Parathyroid adenoma (tissue), 2 donors: ENCODE measurements around the gene GPC5.

Source experiments
- H2AFZ ChIP-seq: fragments of 300-600 bp; sonication (generic); one replicate; pipeline ENCODE4 v1.7.0; 2017; ENCODE audit warnings: antibody characterized with exemption, mild to moderate bottlenecking
- H3K27ac ChIP-seq: fragments of 300-600 bp; sonication (generic); one replicate; pipeline ENCODE4 v1.7.0; 2017
- H3K27me3 ChIP-seq: fragments of 300-600 bp; sonication (generic); one replicate; pipeline ENCODE4 v1.7.0; 2017; ENCODE audit warnings: low read length; ENCODE audit not compliant: control insufficient read depth, insufficient read depth
- H3K36me3 ChIP-seq: fragments of 300-600 bp; sonication (generic); one replicate; pipeline ENCODE4 v1.7.0; 2017; ENCODE audit warnings: low read length; ENCODE audit not compliant: control insufficient read depth, insufficient read depth
- H3K4me1 ChIP-seq: fragments of 300-600 bp; sonication (generic); one replicate; pipeline ENCODE4 v1.7.0; 2017; ENCODE audit warnings: control low read depth
- H3K4me2 ChIP-seq: fragments of 300-600 bp; sonication (generic); one replicate; pipeline ENCODE4 v1.7.0; 2017; ENCODE audit warnings: low read length
- H3K4me3 ChIP-seq: fragments of 300-600 bp; sonication (generic); one replicate; pipeline ENCODE4 v1.7.0; 2017; ENCODE audit warnings: low read depth, low read length
- H3K79me2 ChIP-seq: fragments of 300-600 bp; sonication (generic); one replicate; pipeline ENCODE4 v1.7.0; 2017; ENCODE audit warnings: control low read depth
- H3K9ac ChIP-seq: fragments of 300-600 bp; sonication (generic); one replicate; pipeline ENCODE4 v1.7.0; 2017; ENCODE audit warnings: mild to moderate bottlenecking
- H3K9me3 ChIP-seq: fragments of 300-600 bp; sonication (generic); one replicate; pipeline ENCODE4 v1.7.0; 2017; ENCODE audit warnings: low read length; ENCODE audit not compliant: control insufficient read depth
- TF ChIP-seq, protein P1 (sequence below): fragments of 300-600 bp; sonication (generic); IDR thresholded peaks from one replicate; pipeline ENCODE4 v1.7.0; 2017; ENCODE audit warnings: antibody characterized with exemption, mild to moderate bottlenecking
- donor health status: primary hyperparathyroidism.

Gene GPC5

GRCh38 chr13:92312823-92313222 lies 914.4 kb downstream of the GPC5 start:
- no peak overlapping the region for H3K27ac ChIP-seq
- H3K4me1 ChIP-seq, result no peaks in the 10 kb centered on the region
- H3K4me3 ChIP-seq, result no peak overlapping the region
- no peak overlapping the region for H3K4me2 ChIP-seq
- H2AFZ ChIP-seq, result no peak overlapping the region
- no peaks in the 10 kb centered on the region for H3K27me3 ChIP-seq
- H3K79me2 ChIP-seq, result no peaks in the 10 kb centered on the region
- H3K9me3 ChIP-seq, result no peaks in the 10 kb centered on the region
- H3K9ac ChIP-seq, result no peak overlapping the region
- H3K36me3 ChIP-seq, result no peaks in the 10 kb centered on the region
- TF ChIP-seq, protein P1, sequence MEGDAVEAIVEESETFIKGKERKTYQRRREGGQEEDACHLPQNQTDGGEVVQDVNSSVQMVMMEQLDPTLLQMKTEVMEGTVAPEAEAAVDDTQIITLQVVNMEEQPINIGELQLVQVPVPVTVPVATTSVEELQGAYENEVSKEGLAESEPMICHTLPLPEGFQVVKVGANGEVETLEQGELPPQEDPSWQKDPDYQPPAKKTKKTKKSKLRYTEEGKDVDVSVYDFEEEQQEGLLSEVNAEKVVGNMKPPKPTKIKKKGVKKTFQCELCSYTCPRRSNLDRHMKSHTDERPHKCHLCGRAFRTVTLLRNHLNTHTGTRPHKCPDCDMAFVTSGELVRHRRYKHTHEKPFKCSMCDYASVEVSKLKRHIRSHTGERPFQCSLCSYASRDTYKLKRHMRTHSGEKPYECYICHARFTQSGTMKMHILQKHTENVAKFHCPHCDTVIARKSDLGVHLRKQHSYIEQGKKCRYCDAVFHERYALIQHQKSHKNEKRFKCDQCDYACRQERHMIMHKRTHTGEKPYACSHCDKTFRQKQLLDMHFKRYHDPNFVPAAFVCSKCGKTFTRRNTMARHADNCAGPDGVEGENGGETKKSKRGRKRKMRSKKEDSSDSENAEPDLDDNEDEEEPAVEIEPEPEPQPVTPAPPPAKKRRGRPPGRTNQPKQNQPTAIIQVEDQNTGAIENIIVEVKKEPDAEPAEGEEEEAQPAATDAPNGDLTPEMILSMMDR, result no peak

GRCh38 chr13:92313382-92313781 lies 915.0 kb downstream of the GPC5 start:
- Histone ChIP-seq H3K27me3 (no peaks in the 10 kb centered on the region), H3K36me3 (no peaks in the 10 kb centered on the region), H3K79me2 (no peaks in the 10 kb centered on the region), H2AFZ (no peak overlapping the region), H3K4me1 (no peaks in the 10 kb centered on the region), H3K9me3 (no peaks in the 10 kb centered on the region), H3K27ac (no peak overlapping the region), H3K4me3 (no peak overlapping the region), H3K4me2 (no peak overlapping the region), H3K9ac (no peak overlapping the region)
- TF ChIP-seq, protein P1, result no peak

DNA sequence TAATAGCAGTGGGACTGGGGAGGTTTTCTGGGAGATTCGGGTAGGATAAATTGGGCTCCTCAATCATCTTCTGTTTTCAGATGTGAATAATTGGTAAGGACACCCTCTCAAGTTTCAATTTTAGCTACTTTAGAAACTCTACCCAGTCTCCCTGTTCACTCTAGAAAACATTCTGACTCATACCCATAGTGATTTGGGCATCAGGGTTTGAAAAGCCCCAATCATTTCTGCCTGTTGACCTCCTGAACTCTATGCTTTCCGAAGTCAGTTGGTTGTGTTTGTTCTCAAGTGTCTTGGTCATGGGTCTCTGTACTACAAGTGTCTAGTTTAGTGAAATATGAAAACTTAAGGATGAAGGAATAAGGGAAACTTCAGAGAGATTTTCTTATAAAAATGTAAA lies 916.8 kb downstream of the GPC5 start:
- Histone ChIP-seq H3K4me1 (no peaks in the 10 kb centered on the region), H3K27me3 (no peaks in the 10 kb centered on the region), H3K27ac (no peak overlapping the region), H3K4me3 (no peak overlapping the region), H3K4me2 (no peak overlapping the region), H3K79me2 (no peaks in the 10 kb centered on the region), H3K9me3 (no peaks in the 10 kb centered on the region), H3K9ac (no peak overlapping the region), H3K36me3 (no peaks in the 10 kb centered on the region), H2AFZ (no peak overlapping the region)
- TF ChIP-seq, protein P1, result no peak

DNA sequence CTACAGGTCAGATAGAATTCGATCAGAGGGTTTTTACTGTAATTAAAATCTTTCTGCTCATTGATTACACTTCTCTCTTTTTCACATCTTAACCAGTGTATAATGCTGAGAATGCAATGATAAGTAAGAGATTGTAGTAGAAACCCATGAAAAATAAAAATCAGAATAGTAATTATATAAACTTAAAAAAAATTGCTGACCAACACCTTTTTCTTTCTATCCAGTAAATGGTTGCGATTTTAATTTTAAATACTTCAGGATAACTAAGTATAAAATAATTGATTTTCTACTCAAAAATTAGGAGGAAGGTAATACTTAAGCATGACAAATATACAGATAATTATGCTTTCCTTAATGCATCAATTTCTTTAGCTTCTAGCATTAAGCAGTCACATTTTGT lies 917.6 kb downstream of the GPC5 start:
- H2AFZ ChIP-seq, result no peak overlapping the region
- no peaks in the 10 kb centered on the region for H3K27me3 ChIP-seq
- no peak overlapping the region for H3K4me3 ChIP-seq
- H3K79me2 ChIP-seq, result no peaks in the 10 kb centered on the region
- H3K9ac ChIP-seq, result no peak overlapping the region
- no peaks in the 10 kb centered on the region for H3K9me3 ChIP-seq
- no peak overlapping the region for H3K4me2 ChIP-seq
- no peaks in the 10 kb centered on the region for H3K4me1 ChIP-seq
- H3K27ac ChIP-seq, result no peak overlapping the region
- TF ChIP-seq, protein P1, result no peak
- H3K36me3 ChIP-seq, result no peaks in the 10 kb centered on the region

GRCh38 chr13:92317066-92317465 lies 918.6 kb downstream of the GPC5 start:
- Histone ChIP-seq H3K9ac (no peak overlapping the region), H3K4me2 (no peak overlapping the region), H3K27ac (no peak overlapping the region), H3K4me3 (no peak overlapping the region), H3K27me3 (no peaks in the 10 kb centered on the region), H3K79me2 (no peaks in the 10 kb centered on the region), H3K9me3 (no peaks in the 10 kb centered on the region), H3K4me1 (no peaks in the 10 kb centered on the region), H3K36me3 (no peaks in the 10 kb centered on the region), H2AFZ (no peak overlapping the region)
- TF ChIP-seq, protein P1, result no peak
